ENCODE data around the gene DOCK3.

DNA sequence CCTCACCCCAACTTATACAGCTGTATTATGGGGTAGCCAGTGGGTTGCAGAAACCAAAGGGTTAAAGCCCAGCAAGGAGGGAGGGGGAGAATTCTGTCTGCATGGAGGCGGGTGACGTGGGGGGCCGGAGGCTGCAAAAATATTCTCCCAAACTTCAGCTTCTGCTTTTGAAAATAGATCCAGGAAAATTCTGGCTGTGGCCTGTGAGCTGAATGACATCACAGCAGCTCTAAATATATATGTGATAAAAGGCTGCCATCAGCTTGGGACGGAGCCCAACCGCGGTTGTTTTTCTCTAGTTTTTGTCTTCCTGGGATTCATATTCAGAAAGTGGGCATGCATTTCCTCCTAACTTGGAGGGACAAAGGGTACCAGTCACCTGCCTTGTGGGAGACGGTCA is 30.2 kb upstream of the DOCK3 start:
- TF ChIP-seq CTCF (IDR thresholded peaks at IDR 0.05; ENCODE audit: low read depth, low read length, missing input control) (no peak), JUND (IDR thresholded peaks at IDR 0.05) (no peak), GABPA (IDR thresholded peaks at IDR 0.05 in 1 of 2, conservative IDR thresholded peaks at IDR 0.05 in 1 of 2) (no peak), EGR1 (IDR thresholded peaks at IDR 0.05; ENCODE audit: low read depth in 2 of 2) (no peak), YY1 (IDR thresholded peaks at IDR 0.05) (no peak)

All from liver (tissue), 3 donors.